ENCODE results near the gene CDC6.

DNA sequence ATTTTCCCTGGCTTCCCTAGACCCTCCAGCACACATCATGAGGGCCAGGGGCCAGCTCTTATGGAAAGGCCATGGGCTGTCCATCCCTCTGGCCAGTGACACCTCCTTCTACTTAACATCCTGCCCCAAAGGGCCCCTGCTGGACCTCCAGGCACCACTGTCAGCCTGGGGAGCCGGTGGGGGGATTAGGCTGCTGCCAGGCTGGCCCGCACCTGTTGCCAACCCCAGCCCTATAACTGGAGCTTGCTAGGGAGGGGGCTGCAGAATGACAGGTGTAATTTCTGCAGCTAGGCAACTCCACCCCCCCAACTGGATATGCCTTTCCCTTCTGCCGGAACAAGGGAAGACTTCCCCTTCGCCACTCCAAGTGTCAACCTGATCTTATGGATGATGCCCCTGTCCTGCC is 33.8 kb downstream of the CDC6 start:
- TF ChIP-seq CTCF (IDR thresholded peaks at IDR 0.05) (no peak), POLR2A (IDR thresholded peaks at IDR 0.05) (no peak)

All from right lobe of liver (tissue), 4 donors.